Left ventricle myocardium inferior (tissue), 1 donor: Measurements from ENCODE around the gene STXBP3. TPM values are rescaled to one million over a fixed set of nuclear protein-coding genes. Genes with fewer than 3 reads are reported as not detected.

ENCODE experiments used
- DNase-seq: peaks from one replicate; pipeline ENCODE4 v3.0.0-alpha.2; 2020
- H3K27ac ChIP-seq: fragments of 200-600 bp; replicated peaks from 2 replicates; pipeline ENCODE4 v1.8.0; 2021
- H3K27me3 ChIP-seq: fragments of 200-600 bp; 2 replicates; pipeline ENCODE4 v1.8.0; 2021; ENCODE audit warnings: low read depth
- H3K36me3 ChIP-seq: fragments of 200-600 bp; 2 replicates; pipeline ENCODE4 v1.8.0; 2021
- H3K4me1 ChIP-seq: fragments of 200-600 bp; 2 replicates; pipeline ENCODE4 v1.8.0; 2021
- H3K4me3 ChIP-seq: fragments of 200-600 bp; 2 replicates; pipeline ENCODE4 v1.8.0; 2021; ENCODE audit warnings: mild to moderate bottlenecking, moderate library complexity
- H3K9me3 ChIP-seq: fragments of 200-600 bp; replicated peaks from 2 replicates; pipeline ENCODE4 v1.8.0; 2021
- CTCF ChIP-seq: fragments of 200-600 bp; IDR thresholded peaks from 2 replicates; pipeline ENCODE4 v1.8.0; 2021; ENCODE audit warnings: antibody characterized with exemption, mild to moderate bottlenecking, borderline replicate concordance
- intact Hi-C: fragments of 100-400 bp; cut with micrococcal nuclease; formaldehyde crosslinking; loops from one replicate; pipeline ENCODE4 v1.11.0; 2022
- total RNA-seq: library from RNA; stranded (reverse); fragmentation: NEBNext Ultra II Directional; extraction: Animal tissue kit (Norgen Biotek cat#: 25700); gene quantifications from one replicate; pipeline ENCODE4 v1.2.1, GENCODE V29; 2021
- donor health status: DM: no; HTN: yes; CAD: no; lungs with severe emphysema.

Gene STXBP3
- total RNA-seq, 1 donor from 2014 or later, result 26.8 TPM

GRCh38 chr1:108750476-108751181 lies 4.2 kb downstream of the STXBP3 start:
- H3K27ac ChIP-seq, result no peak overlapping the region
- no peak overlapping the region for H3K4me3 ChIP-seq
- no peaks in the 10 kb centered on the region for H3K9me3 ChIP-seq
- H3K4me1 ChIP-seq, result peaks cover 41% of the 10 kb centered on the region
- peaks cover 27% of the 10 kb centered on the region for H3K36me3 ChIP-seq
- H3K27me3 ChIP-seq, result no peaks in the 10 kb centered on the region
- TF ChIP-seq CTCF, result no peak
- no peak for DNase-seq
- intact Hi-C loops, result no loop called here

- no peak for DNase-seq
- H3K27me3 ChIP-seq, result no peaks in the 10 kb centered on the region
- peaks cover 47% of the 10 kb centered on the region for H3K36me3 ChIP-seq
- H3K4me3 ChIP-seq, result no peak overlapping the region
- no peak overlapping the region for H3K27ac ChIP-seq
- intact Hi-C loops, result no loop called here
- H3K9me3 ChIP-seq, result no peaks in the 10 kb centered on the region
- peaks cover 22% of the 10 kb centered on the region for H3K4me1 ChIP-seq
- no peak for TF ChIP-seq CTCF
Observed at GRCh38 chr1:108753363-108753762, 6.9 kb downstream of the STXBP3 start.

GRCh38 chr1:108758796-108759195 lies 12.3 kb downstream of the STXBP3 start:
- no peak for TF ChIP-seq CTCF
- no peak overlapping the region for H3K27ac ChIP-seq
- H3K4me3 ChIP-seq, result no peak overlapping the region
- no peaks in the 10 kb centered on the region for H3K9me3 ChIP-seq
- DNase-seq, result no peak
- no peaks in the 10 kb centered on the region for H3K4me1 ChIP-seq
- intact Hi-C loops, result no loop called here
- H3K36me3 ChIP-seq, result peaks cover 67% of the 10 kb centered on the region
- H3K27me3 ChIP-seq, result no peaks in the 10 kb centered on the region

- Histone ChIP-seq H3K27me3 (no peaks in the 10 kb centered on the region), H3K36me3 (peaks cover 55% of the 10 kb centered on the region), H3K9me3 (no peaks in the 10 kb centered on the region), H3K4me3 (no peak overlapping the region), H3K27ac (no peak overlapping the region), H3K4me1 (peaks cover 13% of the 10 kb centered on the region)
- intact Hi-C loops, result no loop called here
- DNase-seq, result no peak
- no peak for TF ChIP-seq CTCF
Observed at GRCh38 chr1:108767115-108767514, 20.6 kb downstream of the STXBP3 start.

- intact Hi-C loops, result no loop called here
- peaks cover 53% of the 10 kb centered on the region for H3K36me3 ChIP-seq
Observed at GRCh38 chr1:108767708-108768107, 21.2 kb downstream of the STXBP3 start.

More at GRCh38 chr1:108767708-108768107, 21.2 kb downstream of the STXBP3 start:
- H3K4me3 ChIP-seq, result no peak overlapping the region
- no peak for TF ChIP-seq CTCF
- H3K27me3 ChIP-seq, result no peaks in the 10 kb centered on the region
- H3K27ac ChIP-seq, result no peak overlapping the region
- no peaks in the 10 kb centered on the region for H3K9me3 ChIP-seq
- no peak for DNase-seq
- H3K4me1 ChIP-seq, result peaks cover 13% of the 10 kb centered on the region
